ENCODE data around the gene PVRIG.

DNA sequence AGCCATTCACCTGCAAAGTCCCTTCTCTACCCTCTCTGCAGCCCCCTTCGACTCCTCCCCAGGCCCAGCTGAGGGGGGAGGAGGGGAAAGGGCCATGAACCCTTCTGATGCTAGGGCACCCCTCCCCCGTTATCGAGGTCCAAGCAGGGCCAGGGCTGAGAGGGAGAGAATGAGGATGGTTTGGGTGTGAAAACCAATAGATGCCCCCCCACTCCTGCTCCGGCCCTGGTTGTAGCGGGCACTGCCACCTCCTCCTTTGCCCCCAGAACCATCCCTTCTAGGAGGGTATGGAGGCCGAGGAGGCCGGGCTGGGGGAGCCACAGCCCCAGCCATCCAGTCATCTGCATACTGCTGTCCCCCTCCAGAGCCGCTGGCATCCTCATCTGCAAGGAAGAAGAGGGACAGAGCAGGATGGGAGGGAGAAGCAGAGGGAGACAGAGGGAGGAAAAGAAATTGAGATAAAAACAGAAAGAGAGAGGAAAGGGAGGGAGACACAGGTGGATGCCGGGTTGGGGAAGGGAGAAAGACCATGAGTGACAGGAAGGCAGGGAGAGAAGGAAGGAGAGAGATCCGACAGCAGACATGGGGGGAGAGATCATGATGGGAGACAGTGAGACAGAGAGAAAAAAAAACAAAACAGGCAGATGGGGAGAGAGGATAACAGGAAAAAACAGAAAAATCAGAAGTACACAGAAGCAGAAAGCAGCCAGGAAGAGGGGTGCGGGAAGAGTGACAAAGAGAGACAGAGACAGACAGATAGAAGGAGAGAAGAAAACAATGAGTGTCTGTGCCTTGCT, 49.5 kb upstream of the PVRIG start:
- TF ChIP-seq, protein P1, sequence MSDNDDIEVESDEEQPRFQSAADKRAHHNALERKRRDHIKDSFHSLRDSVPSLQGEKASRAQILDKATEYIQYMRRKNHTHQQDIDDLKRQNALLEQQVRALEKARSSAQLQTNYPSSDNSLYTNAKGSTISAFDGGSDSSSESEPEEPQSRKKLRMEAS (CRISPR knock-in tag; IDR thresholded peaks at IDR 0.05) = no peak
- TF ChIP-seq IRF2 (CRISPR knock-in tag; IDR thresholded peaks at IDR 0.05; ENCODE audit: borderline replicate concordance, low read depth) (no peak), TP53 (CRISPR knock-in tag; IDR thresholded peaks at IDR 0.05) (no peak), ETV6 (CRISPR knock-in tag; IDR thresholded peaks at IDR 0.05) (no peak), SMAD4 (CRISPR knock-in tag; IDR thresholded peaks at IDR 0.05) (no peak), JUN (CRISPR knock-in tag; IDR thresholded peaks at IDR 0.05) (no peak), OVOL2 (CRISPR knock-in tag; IDR thresholded peaks at IDR 0.05; ENCODE audit: borderline replicate concordance) (no peak), CBFB (CRISPR knock-in tag; IDR thresholded peaks at IDR 0.05; ENCODE audit: low read depth) (no peak), SP1 (CRISPR knock-in tag; conservative IDR thresholded peaks at IDR 0.05) (no peak), CREM (CRISPR knock-in tag; IDR thresholded peaks at IDR 0.05) (no peak), EMX1 (CRISPR knock-in tag; IDR thresholded peaks at IDR 0.05) (no peak), KAT7 (CRISPR knock-in tag; IDR thresholded peaks at IDR 0.05; ENCODE audit: borderline replicate concordance) (no peak)
- TF ChIP-seq, protein P2, sequence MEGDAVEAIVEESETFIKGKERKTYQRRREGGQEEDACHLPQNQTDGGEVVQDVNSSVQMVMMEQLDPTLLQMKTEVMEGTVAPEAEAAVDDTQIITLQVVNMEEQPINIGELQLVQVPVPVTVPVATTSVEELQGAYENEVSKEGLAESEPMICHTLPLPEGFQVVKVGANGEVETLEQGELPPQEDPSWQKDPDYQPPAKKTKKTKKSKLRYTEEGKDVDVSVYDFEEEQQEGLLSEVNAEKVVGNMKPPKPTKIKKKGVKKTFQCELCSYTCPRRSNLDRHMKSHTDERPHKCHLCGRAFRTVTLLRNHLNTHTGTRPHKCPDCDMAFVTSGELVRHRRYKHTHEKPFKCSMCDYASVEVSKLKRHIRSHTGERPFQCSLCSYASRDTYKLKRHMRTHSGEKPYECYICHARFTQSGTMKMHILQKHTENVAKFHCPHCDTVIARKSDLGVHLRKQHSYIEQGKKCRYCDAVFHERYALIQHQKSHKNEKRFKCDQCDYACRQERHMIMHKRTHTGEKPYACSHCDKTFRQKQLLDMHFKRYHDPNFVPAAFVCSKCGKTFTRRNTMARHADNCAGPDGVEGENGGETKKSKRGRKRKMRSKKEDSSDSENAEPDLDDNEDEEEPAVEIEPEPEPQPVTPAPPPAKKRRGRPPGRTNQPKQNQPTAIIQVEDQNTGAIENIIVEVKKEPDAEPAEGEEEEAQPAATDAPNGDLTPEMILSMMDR (IDR thresholded peaks at IDR 0.05) = no peak
- TF ChIP-seq, protein P3, sequence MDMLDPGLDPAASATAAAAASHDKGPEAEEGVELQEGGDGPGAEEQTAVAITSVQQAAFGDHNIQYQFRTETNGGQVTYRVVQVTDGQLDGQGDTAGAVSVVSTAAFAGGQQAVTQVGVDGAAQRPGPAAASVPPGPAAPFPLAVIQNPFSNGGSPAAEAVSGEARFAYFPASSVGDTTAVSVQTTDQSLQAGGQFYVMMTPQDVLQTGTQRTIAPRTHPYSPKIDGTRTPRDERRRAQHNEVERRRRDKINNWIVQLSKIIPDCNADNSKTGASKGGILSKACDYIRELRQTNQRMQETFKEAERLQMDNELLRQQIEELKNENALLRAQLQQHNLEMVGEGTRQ (CRISPR knock-in tag; IDR thresholded peaks at IDR 0.05) = no peak

Data from WTC11 (cell line).